GM12878 (cell line): ENCODE results near the gene OMP. TPM values are rescaled to one million over a fixed set of nuclear protein-coding genes. Genes with fewer than 3 reads are reported as not detected.

Experiments used
- ATAC-seq: fragments of 200-7000 bp; cut with Tn5 transposase; 3 replicates; pipeline ENCODE4 v1.9.1; 2020; ENCODE audit warnings: mild to moderate bottlenecking, moderate library complexity
- BruUV-seq: library from RNA; stranded (reverse); fragments of 400-500 nt; replicated peaks from 2 replicates; lab custom pipeline; 2021; lab: Mats Ljungman, UMichigan
- CTCF ChIA-PET: fragments of 300-600 bp; sonication (Branson Sonifier 250); formaldehyde crosslinking; extraction: SDS; loops from one replicate; lab custom pipeline; 2021; ENCODE audit warnings: inconsistent platforms; lab: Yijun Ruan, JAX
- POLR2A ChIA-PET: fragments of 350-600 bp; formaldehyde crosslinking; extraction: SDS; loops from one replicate; lab custom pipeline; 2021; ENCODE audit warnings: inconsistent platforms; lab: Charles Lee
- RAD21 ChIA-PET: fragments of 300-600 bp; sonication (Branson Sonifier 250); formaldehyde crosslinking; loops from one replicate; lab custom pipeline; 2023; ENCODE audit warnings: antibody characterized with exemption; ENCODE audit not compliant: unreplicated experiment; lab: Charles Lee
- SMC1A ChIA-PET: fragments of 300-600 bp; sonication (Branson Sonifier 250); formaldehyde crosslinking; loops from one replicate; lab custom pipeline; 2023; ENCODE audit not compliant: unreplicated experiment, uncharacterized antibody; lab: Charles Lee
- DNase-seq: peaks from one replicate; pipeline ENCODE4 v3.0.0-alpha.2; 2011; ENCODE audit warnings: low read depth, low spot score
- FAIRE-seq: peaks from 3 replicates; lab custom pipeline; 2011; peaks lifted over from hg19 to GRCh38; lab: Jason Lieb, UNC
- H2AFZ ChIP-seq: 2 replicates; pipeline ENCODE4 v1.6.0; 2011; ENCODE audit warnings: low read depth, low read length, control low read depth; ENCODE audit not compliant: control insufficient read depth
- H3K27ac ChIP-seq: 2 replicates; pipeline ENCODE4 v1.5.1; 2011; ENCODE audit warnings: control low read depth; ENCODE audit not compliant: control insufficient read depth, insufficient read depth
- H3K27me3 ChIP-seq, 2 experiments: replicated peaks in 1 of 2; 2 replicates each; pipeline versions ENCODE4 v1.6.0 to v1.6.1; 2011; ENCODE audit warnings: low read length in 1 of 2; ENCODE audit not compliant: control insufficient read depth in 2 of 2, insufficient read depth in 2 of 2
- H3K36me3 ChIP-seq, 2 experiments: 2 replicates each; pipeline ENCODE4 v1.5.1; 2011; ENCODE audit warnings: low read length in 1 of 2; ENCODE audit not compliant: control insufficient read depth in 2 of 2, insufficient read depth in 2 of 2
- H3K4me1 ChIP-seq: 2 replicates; pipeline ENCODE4 v1.6.1; 2011; ENCODE audit warnings: mild to moderate bottlenecking, low read length, moderate library complexity, mixed read lengths; ENCODE audit not compliant: control insufficient read depth, insufficient read depth
- H3K4me2 ChIP-seq: 2 replicates; pipeline ENCODE4 v1.6.0; 2011; ENCODE audit warnings: control low read depth; ENCODE audit not compliant: control insufficient read depth, insufficient read depth
- H3K4me3 ChIP-seq: fragments of 200-600 bp; sonication (generic); 2 replicates; pipeline ENCODE4 v1.5.1; 2016
- H3K79me2 ChIP-seq: 2 replicates; pipeline ENCODE4 v1.6.0; 2011; ENCODE audit warnings: low read length; ENCODE audit not compliant: control insufficient read depth, insufficient read depth
- H3K9ac ChIP-seq: 2 replicates; pipeline ENCODE4 v1.8.0; 2011; ENCODE audit warnings: low read length, control low read depth, mixed read lengths; ENCODE audit not compliant: control insufficient read depth, insufficient read depth
- H3K9me3 ChIP-seq: replicated peaks from 3 replicates; pipeline ENCODE4 v1.5.1; 2011; ENCODE audit warnings: mild to moderate bottlenecking, low read length; ENCODE audit not compliant: control insufficient read depth, insufficient read depth
- H4K20me1 ChIP-seq: 2 replicates; pipeline ENCODE4 v1.6.0; 2011; ENCODE audit not compliant: control insufficient read depth, insufficient read depth
- BCLAF1 ChIP-seq: fragments of 450-650 bp; IDR thresholded peaks from 2 replicates; pipeline ENCODE4 v1.6.1; 2017; ENCODE audit warnings: antibody characterized with exemption, mild to moderate bottlenecking, moderate library complexity
- BHLHE40 ChIP-seq, 2 experiments: fragments of 450-650 bp in 1 of 2; IDR thresholded peaks; 2 replicates each; pipeline ENCODE4 v1.6.1; 2011 to 2017; ENCODE audit warnings: low read depth in 2 of 2, borderline replicate concordance in 1 of 2, improper control_type of control experiment in 1 of 2, low read length in 1 of 2, mild to moderate bottlenecking in 1 of 2
- CTCF ChIP-seq, 3 experiments: IDR thresholded peaks in 2 of 3; conservative IDR thresholded peaks in 1 of 3; 2 replicates each; pipeline ENCODE4 v1.5.1; 2011; ENCODE audit warnings: low read depth in 3 of 3, low read length in 3 of 3, mild to moderate bottlenecking in 3 of 3, control low read depth in 2 of 3, moderate library complexity in 2 of 3, inconsistent platforms in 1 of 3, mixed read lengths in 1 of 3; ENCODE audit not compliant: control insufficient read depth in 2 of 3, insufficient read depth in 1 of 3; ENCODE audit errors: extremely low read depth in 1 of 3
- DPF2 ChIP-seq: fragments of 450-650 bp; IDR thresholded peaks from 2 replicates; pipeline ENCODE4 v1.6.1; 2017; ENCODE audit warnings: mild to moderate bottlenecking
- IKZF1 ChIP-seq: fragments of 450-650 bp; conservative IDR thresholded peaks from 2 replicates; pipeline ENCODE4 v1.6.1; 2017; ENCODE audit warnings: antibody characterized with exemption, mild to moderate bottlenecking
- KLF5 ChIP-seq: fragments of 450-650 bp; IDR thresholded peaks from 2 replicates; pipeline ENCODE4 v1.6.1; 2014; ENCODE audit warnings: mild to moderate bottlenecking; ENCODE audit not compliant: partially characterized antibody
- MTA3 ChIP-seq: IDR thresholded peaks from 2 replicates; pipeline ENCODE4 v1.6.1; 2012; ENCODE audit warnings: low read length, inconsistent platforms, borderline replicate concordance
- NR2F1 ChIP-seq: fragments of 450-650 bp; conservative IDR thresholded peaks from 2 replicates; pipeline ENCODE4 v1.6.1; 2017; ENCODE audit warnings: mild to moderate bottlenecking
- NRF1 ChIP-seq: conservative IDR thresholded peaks from 2 replicates; pipeline ENCODE4 v1.6.1; 2011; ENCODE audit warnings: mild to moderate bottlenecking, low read depth, low read length, improper control_type of control experiment
- RAD21 ChIP-seq: IDR thresholded peaks from 2 replicates; pipeline ENCODE4 v1.6.1; 2011; ENCODE audit warnings: mild to moderate bottlenecking, low read depth, low read length, moderate library complexity; ENCODE audit not compliant: insufficient read depth
- SMARCA5 ChIP-seq: fragments of 450-650 bp; IDR thresholded peaks from 2 replicates; pipeline ENCODE4 v1.6.1; 2017; ENCODE audit warnings: mild to moderate bottlenecking
- SMC3 ChIP-seq: IDR thresholded peaks from 2 replicates; pipeline ENCODE4 v1.6.1; 2011; ENCODE audit warnings: low read length, improper control_type of control experiment, borderline replicate concordance
- SUZ12 ChIP-seq: fragments of 200-600 bp; sonication (generic); IDR thresholded peaks from one replicate; pipeline ENCODE4 v1.6.1; 2018; ENCODE audit warnings: antibody characterized with exemption, mild to moderate bottlenecking; ENCODE audit not compliant: unreplicated experiment
- TAF1 ChIP-seq: IDR thresholded peaks from 2 replicates; pipeline ENCODE4 v1.6.1; 2011; ENCODE audit warnings: mild to moderate bottlenecking, low read depth, low read length, borderline replicate concordance
- TBL1XR1 ChIP-seq: IDR thresholded peaks from 2 replicates; pipeline ENCODE4 v1.6.1; 2012; ENCODE audit warnings: low read depth, low read length, improper control_type of control experiment
- TCF12 ChIP-seq: IDR thresholded peaks from 2 replicates; pipeline ENCODE4 v1.6.1; 2011; ENCODE audit warnings: low read depth, mild to moderate bottlenecking, low read length
- TCF3 ChIP-seq: IDR thresholded peaks from 2 replicates; pipeline ENCODE4 v1.6.1; 2012; ENCODE audit warnings: low read depth, mild to moderate bottlenecking, low read length, borderline replicate concordance; ENCODE audit not compliant: insufficient read depth
- YY1 ChIP-seq: IDR thresholded peaks from 2 replicates; pipeline ENCODE4 v1.6.1; 2011; ENCODE audit warnings: low read depth, mild to moderate bottlenecking, low read length
- ZBED1 ChIP-seq: IDR thresholded peaks from 2 replicates; pipeline ENCODE4 v1.6.1; 2016; ENCODE audit warnings: borderline replicate concordance
- ZSCAN29 ChIP-seq: fragments of 450-650 bp; IDR thresholded peaks from 2 replicates; pipeline ENCODE4 v1.6.1; 2017; ENCODE audit warnings: mild to moderate bottlenecking, moderate library complexity
- WGBS: methylation state at CpG from one replicate; pipeline ENCODE4 v1.1.6; 2016; ENCODE audit warnings: low lambda C conversion rate; ENCODE audit not compliant: insufficient replicate concordance, insufficient coverage; ENCODE audit errors: missing lambda C conversion rate; 5-methylcytosine and 5-hydroxymethylcytosine counted together
- in situ Hi-C: fragments of 300-500 bp; cut with MboI; formaldehyde crosslinking; loops from 9 replicates; pipeline ENCODE4 v1.14.3; 2018; ENCODE audit warnings: mixed read lengths
- intact Hi-C: fragments of 100-400 bp; cut with micrococcal nuclease; formaldehyde crosslinking; loops from one replicate; pipeline ENCODE4 v1.14.2; 2022; ENCODE audit not compliant: unreplicated experiment
- polyA plus RNA-seq, 11 experiments: library from polyadenylated mRNA; depleted of rRNA in 4 of 11; unstranded in 6 of 11; stranded (reverse) in 5 of 11; fragments of >200 nt; fragmentation: Nextera tagmentation in 4 of 11; fragmentation: Illumina TruSeq in 1 of 11; extraction: Ambion mirVana in 4 of 11; extraction: Trizol in 1 of 11; gene quantifications; 1 replicate in 1 of 11; 2 replicates in 10 of 11; pipeline versions ENCODE4 v1.2.1 to v1.2.3, GENCODE V29; 2011 to 2016; ENCODE audit warnings: inconsistent platforms in 2 of 11, missing spikeins in 2 of 11, low read depth in 1 of 11
- total RNA-seq, 4 experiments: library from RNA; depleted of rRNA in 3 of 4; stranded (reverse); fragments of >200 nt in 3 of 4; fragmentation: Illumina TruSeq in 1 of 4; extraction: Trizol in 1 of 4; gene quantifications; 2 replicates each; pipeline versions ENCODE4 v1.2.1 to v1.2.3, GENCODE V29; 2013 to 2021

OMP gene
- total and polyA plus RNA-seq, 10 of the 15 experiments (the other 5 are each of a cell fraction or from before 2014, with no cell fraction given), result not detected

DNA sequence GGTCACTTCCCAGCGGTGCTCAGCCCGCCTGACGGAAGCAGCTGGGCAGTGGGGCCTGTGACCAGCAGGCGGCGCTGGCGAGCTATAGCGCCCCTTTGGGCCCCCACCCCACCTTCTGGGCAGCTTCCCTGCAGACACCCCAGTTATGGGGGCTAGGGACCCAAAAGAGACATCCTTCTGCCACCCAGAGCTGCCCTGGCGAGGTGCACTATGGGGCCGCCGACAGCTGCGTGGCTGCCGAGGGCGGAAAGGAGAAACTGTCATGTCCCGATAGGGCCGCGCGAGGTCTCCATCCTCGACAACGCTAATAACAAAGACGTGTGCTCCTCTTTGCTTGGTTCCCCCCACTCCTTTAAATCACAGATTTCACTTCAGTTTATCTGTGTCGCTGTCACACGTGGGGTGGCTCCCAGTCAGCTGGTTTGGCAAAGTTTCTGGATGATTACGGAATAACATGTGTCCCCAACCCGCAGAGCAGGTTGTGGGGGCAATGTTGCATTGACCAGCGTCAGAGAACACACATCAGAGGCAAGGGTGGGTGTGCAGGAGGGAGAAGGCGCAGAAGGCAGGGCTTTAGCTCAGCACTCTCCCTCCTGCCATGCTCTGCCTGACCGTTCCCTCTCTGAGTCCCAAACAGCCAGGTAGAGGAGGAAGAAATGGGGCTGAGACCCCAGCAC, 24.7 kb downstream of the OMP start:
- WGBS, result 1% methylated on average over 27 of the region's 27 CpGs
- FAIRE-seq (peak; percentile 35), DNase-seq (no peak), ATAC-seq (peak; percentile 88)
- no peak overlapping the region for H3K27ac ChIP-seq
- in situ Hi-C loops (no loop called here), intact Hi-C loops (loop anchor here (1.0 to 5.0 kb wide), 3 partner anchors 61 to 492 kb away; no protein-coding TSS in a partner anchor)
- H3K9me3 ChIP-seq, result no peaks in the 10 kb centered on the region
- no peaks in the 10 kb centered on the region for H4K20me1 ChIP-seq
- H3K36me3 ChIP-seq, result no peaks in the 10 kb centered on the region
- H3K27me3 ChIP-seq, result peaks cover 0 to 3% of the 10 kb centered on the region in 2 experiments; a peak in 2 of 4 replicates
- BruUV-seq, result no TSS peak
- ChIA-PET CTCF (interaction anchor here (0.6 to 3.6 kb wide), 29 partner anchors 10 to 721 kb away, joined by 3 to 50 read pairs (median 4); no protein-coding TSS in a partner anchor), RAD21 (interaction anchor here (0.8 to 1.9 kb wide), 6 partner anchors 20 to 430 kb away, joined by 3 to 13 read pairs (median 4); no protein-coding TSS in a partner anchor), SMC1A (interaction anchor here (0.6 to 2.3 kb wide), 8 partner anchors 10 to 492 kb away, joined by 3 to 20 read pairs (median 4); no protein-coding TSS in a partner anchor), POLR2A (interaction anchor here (0.6 kb wide), 1 partner anchor 419 kb away, joined by 4 read pairs; no protein-coding TSS in a partner anchor)
- peak overlapping the region; percentile 52 for H2AFZ ChIP-seq
- no peak overlapping the region for H3K4me3 ChIP-seq
- H3K4me2 ChIP-seq, result peak overlapping the region; percentile 71
- H3K79me2 ChIP-seq, result no peaks in the 10 kb centered on the region
- H3K4me1 ChIP-seq, result 0 out of 2 replicates have a peak, but pooled peaks cover 3% of the 10 kb centered on the region
- H3K9ac ChIP-seq, result no peak overlapping the region
- TF ChIP-seq CTCF (IDR thresholded peaks at IDR 0.05 in 2 of 3, conservative IDR thresholded peaks at IDR 0.05 in 1 of 3; ENCODE audit: control insufficient read depth in 2 of 3, extremely low read depth in 1 of 3, insufficient read depth in 1 of 3, low read depth in 3 of 3, low read length in 3 of 3) (peak; percentile 84 to 99 (median 98)), NR2F1 (no peak), KLF5 (no peak), TBL1XR1 (no peak), BCLAF1 (no peak), SUZ12 (no peak), TCF3 (0 out of 2 replicates have a peak, but pooled peaks have one; percentile 54), YY1 (peak; percentile 68; the same call in 1 of the 2 replicates), RAD21 (peak; percentile 59), TCF12 (0 out of 2 replicates have a peak, but pooled peaks have one; percentile 58), DPF2 (no peak), ZBED1 (0 out of 2 replicates have a peak, but pooled peaks have one; percentile 49), SMARCA5 (0 out of 2 replicates have a peak, but pooled peaks have one; percentile 37), IKZF1 (no peak), SMC3 (peak; percentile 79), BHLHE40 (IDR thresholded peaks at IDR 0.05; ENCODE audit: borderline replicate concordance in 1 of 2, low read depth in 2 of 2, low read length in 1 of 2) (peak in 1 of 2 experiments; percentile 21; a peak in 1 of 4 replicates), NRF1 (no peak), ZSCAN29 (no peak), TAF1 (no peak), MTA3 (no peak)
